ENCODE data around the gene TAF11. TPM values are rescaled to one million over a fixed set of nuclear protein-coding genes. Genes with fewer than 3 reads are reported as not detected.

The TAF11 gene
- polyA plus RNA-seq, 3 donors = 22.9 to 29.9 (median 26.0) TPM

- no peak overlapping the region for H2AFZ ChIP-seq (ENCODE audit: insufficient read depth, low read depth, low read length, poor library complexity, severe bottlenecking)
- H3K9me3 ChIP-seq (replicated peaks in 1 of 2; ENCODE audit: control insufficient read depth in 1 of 2, insufficient read depth in 1 of 2, low read length in 2 of 2) = no peaks in the 10 kb centered on the region
- Mint-ChIP-seq H3K4me3 (no peak overlapping the region), H3K27ac (peak overlapping the region in 3 of 7 donors; percentile 6 to 39 (median 30)), H3K9me3 (no peaks in the 10 kb centered on the region), H3K4me1 (peaks cover 17% of the 10 kb centered on the region), H3K27me3 (ENCODE audit: low read depth in 3 of 3) (no peaks in the 10 kb centered on the region), H3K36me3 (peaks cover 6 to 11% of the 10 kb centered on the region in 2 donors)
- H3K4me2 ChIP-seq (replicated peaks; ENCODE audit: extremely low read depth, low read length, poor library complexity, severe bottlenecking) = no peak overlapping the region
- H3K4me3 ChIP-seq (replicated peaks in 1 of 3; ENCODE audit: low read depth in 2 of 3, low read length in 3 of 3) = no peak overlapping the region
- no peaks in the 10 kb centered on the region for H3K36me3 ChIP-seq (replicated peaks in 1 of 2; ENCODE audit: control insufficient read depth in 1 of 2, insufficient read depth in 2 of 2, low read length in 2 of 2)
- TF ChIP-seq, protein P1, sequence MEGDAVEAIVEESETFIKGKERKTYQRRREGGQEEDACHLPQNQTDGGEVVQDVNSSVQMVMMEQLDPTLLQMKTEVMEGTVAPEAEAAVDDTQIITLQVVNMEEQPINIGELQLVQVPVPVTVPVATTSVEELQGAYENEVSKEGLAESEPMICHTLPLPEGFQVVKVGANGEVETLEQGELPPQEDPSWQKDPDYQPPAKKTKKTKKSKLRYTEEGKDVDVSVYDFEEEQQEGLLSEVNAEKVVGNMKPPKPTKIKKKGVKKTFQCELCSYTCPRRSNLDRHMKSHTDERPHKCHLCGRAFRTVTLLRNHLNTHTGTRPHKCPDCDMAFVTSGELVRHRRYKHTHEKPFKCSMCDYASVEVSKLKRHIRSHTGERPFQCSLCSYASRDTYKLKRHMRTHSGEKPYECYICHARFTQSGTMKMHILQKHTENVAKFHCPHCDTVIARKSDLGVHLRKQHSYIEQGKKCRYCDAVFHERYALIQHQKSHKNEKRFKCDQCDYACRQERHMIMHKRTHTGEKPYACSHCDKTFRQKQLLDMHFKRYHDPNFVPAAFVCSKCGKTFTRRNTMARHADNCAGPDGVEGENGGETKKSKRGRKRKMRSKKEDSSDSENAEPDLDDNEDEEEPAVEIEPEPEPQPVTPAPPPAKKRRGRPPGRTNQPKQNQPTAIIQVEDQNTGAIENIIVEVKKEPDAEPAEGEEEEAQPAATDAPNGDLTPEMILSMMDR (IDR thresholded peaks at IDR 0.05) = no peak
- no peaks in the 10 kb centered on the region for H3K27me3 ChIP-seq (ENCODE audit: control insufficient read depth in 2 of 2, insufficient read depth in 2 of 2, low read length in 2 of 2)
- WGBS (ENCODE audit: insufficient coverage) = no CpG with 5 or more reads among the region's 1 CpG
- intact Hi-C loops (cut with micrococcal nuclease) = no loop called here
- DNase-seq = no peak
- H3K27ac ChIP-seq (ENCODE audit: low read depth in 1 of 2, low read length in 2 of 2) = no peak overlapping the region
- H3K9ac ChIP-seq (ENCODE audit: insufficient read depth, low read length, poor library complexity, severe bottlenecking) = no peak overlapping the region
- H3K79me2 ChIP-seq (ENCODE audit: insufficient read depth, low read length) = peaks cover 42% of the 10 kb centered on the region
- H3K4me1 ChIP-seq (ENCODE audit: control insufficient read depth in 1 of 2, insufficient read depth in 2 of 2, low read length in 2 of 2) = no peaks in the 10 kb centered on the region
- H4K20me1 ChIP-seq (ENCODE audit: insufficient read depth, low read length) = peaks cover 96% of the 10 kb centered on the region
Observed at GRCh38 chr6:34928695-34929094, 40.9 kb upstream of the TAF11 start.

DNA sequence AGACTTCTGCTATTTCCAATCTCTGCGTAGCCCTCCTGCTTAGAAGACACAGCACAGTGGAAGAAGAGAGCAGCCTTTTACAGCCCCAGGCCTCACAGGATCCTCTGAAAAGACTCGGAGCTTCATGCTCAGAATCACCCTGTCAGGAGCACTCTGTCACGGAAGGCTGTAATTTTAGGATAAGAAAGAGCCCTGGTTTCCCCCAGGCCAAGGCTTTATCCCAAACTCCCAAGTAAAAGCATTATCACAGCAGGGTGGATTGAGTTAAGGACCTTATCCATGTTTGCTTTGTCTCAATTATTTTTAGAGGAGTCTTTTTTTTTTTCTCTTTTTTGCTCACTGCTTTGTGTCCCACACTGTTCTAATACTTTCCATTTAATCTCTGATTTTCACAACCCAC is 40.4 kb upstream of the TAF11 start:
- intact Hi-C loops (cut with micrococcal nuclease) = no loop called here
- Histone ChIP-seq H2AFZ (ENCODE audit: insufficient read depth, low read depth, low read length, poor library complexity, severe bottlenecking) (no peak overlapping the region), H3K27ac (ENCODE audit: low read depth in 1 of 2, low read length in 2 of 2) (no peak overlapping the region), H3K36me3 (replicated peaks in 1 of 2; ENCODE audit: control insufficient read depth in 1 of 2, insufficient read depth in 2 of 2, low read length in 2 of 2) (no peaks in the 10 kb centered on the region), H3K79me2 (ENCODE audit: insufficient read depth, low read length) (peaks cover 44% of the 10 kb centered on the region), H3K9ac (ENCODE audit: insufficient read depth, low read length, poor library complexity, severe bottlenecking) (no peak overlapping the region), H3K4me2 (replicated peaks; ENCODE audit: extremely low read depth, low read length, poor library complexity, severe bottlenecking) (no peak overlapping the region), H3K9me3 (replicated peaks in 1 of 2; ENCODE audit: control insufficient read depth in 1 of 2, insufficient read depth in 1 of 2, low read length in 2 of 2) (no peaks in the 10 kb centered on the region), H3K4me3 (replicated peaks in 1 of 3; ENCODE audit: low read depth in 2 of 3, low read length in 3 of 3) (no peak overlapping the region), H4K20me1 (ENCODE audit: insufficient read depth, low read length) (peaks cover 95% of the 10 kb centered on the region), H3K4me1 (ENCODE audit: control insufficient read depth in 1 of 2, insufficient read depth in 2 of 2, low read length in 2 of 2) (no peaks in the 10 kb centered on the region), H3K27me3 (ENCODE audit: control insufficient read depth in 2 of 2, insufficient read depth in 2 of 2, low read length in 2 of 2) (no peaks in the 10 kb centered on the region)
- Mint-ChIP-seq H3K36me3 (peaks cover 7 to 11% of the 10 kb centered on the region in 2 donors), H3K27ac (peak overlapping the region in 2 of 7 donors; percentile 6 to 39), H3K27me3 (ENCODE audit: low read depth in 3 of 3) (no peaks in the 10 kb centered on the region), H3K9me3 (no peaks in the 10 kb centered on the region), H3K4me3 (no peak overlapping the region), H3K4me1 (peaks cover 17% of the 10 kb centered on the region)
- no peak for DNase-seq
- WGBS (ENCODE audit: insufficient coverage) = 100% methylated on average over 1 of the region's 3 CpGs
- TF ChIP-seq, protein P1 (IDR thresholded peaks at IDR 0.05) = no peak
